Skeletal muscle satellite cell (primary cell): ENCODE results near the gene TXNRD3.
"Not testable (repeated sequence)": the region's sequence is repeated elsewhere in the genome, so short reads cannot be mapped to it uniquely, and the experiment has no call there.

Source experiments
- H3K27me3 ChIP-seq: 2 replicates; pipeline ENCODE4 v1.7.0; 2013; ENCODE audit warnings: low read length; ENCODE audit not compliant: control insufficient read depth, insufficient read depth
- H3K36me3 ChIP-seq: 2 replicates; pipeline ENCODE4 v1.7.0; 2013; ENCODE audit warnings: mild to moderate bottlenecking, control low read depth, low read length; ENCODE audit not compliant: insufficient read depth
- H3K4me1 ChIP-seq: 2 replicates; pipeline ENCODE4 v1.7.0; 2013; ENCODE audit warnings: low read length; ENCODE audit not compliant: control insufficient read depth, insufficient read depth
- H3K4me2 ChIP-seq: 2 replicates; pipeline ENCODE4 v1.7.0; 2013; ENCODE audit warnings: mild to moderate bottlenecking, low read length
- H3K4me3 ChIP-seq: 2 replicates; pipeline ENCODE4 v1.7.0; 2013; ENCODE audit warnings: low read length
- H3K9ac ChIP-seq: 2 replicates; pipeline ENCODE4 v1.7.0; 2013; ENCODE audit warnings: mild to moderate bottlenecking, low read depth, low read length, moderate library complexity
- H3K9me3 ChIP-seq: replicated peaks from 2 replicates; pipeline ENCODE4 v1.7.0; 2013; ENCODE audit warnings: mild to moderate bottlenecking, control low read depth, low read length

The TXNRD3 gene

DNA sequence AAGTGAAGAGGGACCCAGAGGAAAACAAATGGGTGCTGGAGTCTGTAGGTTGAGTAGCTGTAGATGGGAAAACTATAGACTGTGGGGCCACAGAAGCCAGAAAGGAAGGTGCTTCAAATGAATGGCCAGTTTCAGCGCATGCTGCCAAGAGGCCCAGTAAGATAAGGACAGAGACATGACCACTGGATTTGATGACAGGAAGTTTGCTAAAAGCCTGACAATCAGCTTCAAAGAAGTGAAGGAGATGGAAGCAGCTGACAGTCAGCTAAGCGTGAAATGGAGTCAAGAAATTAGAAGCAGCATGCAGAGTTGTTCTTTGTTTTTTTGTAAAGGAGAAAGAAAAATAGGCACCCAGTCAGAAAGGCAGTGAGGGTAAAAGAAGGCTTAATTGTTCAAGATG is 24.9 kb downstream of the TXNRD3 start:
- Histone ChIP-seq H3K9ac (no peak overlapping the region), H3K4me3 (no peak overlapping the region), H3K36me3 (peaks cover 11% of the 10 kb centered on the region), H3K4me2 (no peak overlapping the region), H3K27me3 (no peaks in the 10 kb centered on the region), H3K4me1 (no peaks in the 10 kb centered on the region), H3K9me3 (no peaks in the 10 kb centered on the region)

DNA sequence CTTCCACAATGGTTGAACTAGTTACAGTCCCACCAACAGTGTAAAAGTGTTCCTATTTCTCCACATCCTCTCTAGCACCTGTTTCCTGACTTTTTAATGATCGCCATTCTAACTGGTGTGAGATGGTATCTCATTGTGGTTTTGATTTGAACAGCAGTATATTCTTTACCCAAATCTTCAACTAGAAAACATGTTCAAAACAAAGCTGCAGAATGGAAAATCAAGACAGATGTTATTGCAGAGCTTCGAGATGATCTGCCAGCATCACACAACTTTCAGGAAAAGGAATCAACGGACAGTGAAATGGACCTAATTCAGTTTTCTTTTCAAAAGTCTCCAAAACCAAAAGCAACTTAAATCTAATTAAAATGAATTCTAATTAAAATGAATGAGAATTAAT is 29.2 kb downstream of the TXNRD3 start:
- H3K27me3 ChIP-seq, H3K4me2 ChIP-seq, H3K9me3 ChIP-seq, H3K9ac ChIP-seq, H3K4me3 ChIP-seq: not testable (repeated sequence)
- H3K4me1 ChIP-seq = peaks cover 22% of the 10 kb centered on the region
- H3K36me3 ChIP-seq = peaks cover 10% of the 10 kb centered on the region

DNA sequence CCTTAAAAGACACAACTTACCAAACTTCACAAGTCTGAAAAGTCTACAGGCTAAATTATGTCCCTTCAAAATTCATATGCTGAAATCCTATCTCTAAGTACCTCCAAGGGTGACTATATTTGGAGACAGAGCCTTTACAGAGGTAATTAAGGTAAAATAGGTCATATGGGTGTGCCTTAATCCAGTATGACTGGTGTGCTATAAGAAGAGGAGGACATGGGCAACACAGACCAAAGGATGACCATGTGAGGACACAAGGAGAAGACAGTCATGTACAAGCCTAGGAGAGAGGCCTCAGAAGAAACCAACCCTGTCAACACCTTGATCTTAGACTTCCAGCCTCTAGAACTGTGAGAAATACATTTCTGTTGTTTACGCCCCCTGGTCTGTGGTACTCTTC is 32.2 kb downstream of the TXNRD3 start:
- H3K27me3 ChIP-seq = no peaks in the 10 kb centered on the region
- H3K4me3 ChIP-seq = no peak overlapping the region
- peak overlapping the region; percentile 56 for H3K4me2 ChIP-seq
- no peak overlapping the region for H3K9ac ChIP-seq
- H3K9me3 ChIP-seq = no peaks in the 10 kb centered on the region
- H3K36me3 ChIP-seq = peaks cover 3% of the 10 kb centered on the region
- peaks cover 48% of the 10 kb centered on the region for H3K4me1 ChIP-seq

DNA sequence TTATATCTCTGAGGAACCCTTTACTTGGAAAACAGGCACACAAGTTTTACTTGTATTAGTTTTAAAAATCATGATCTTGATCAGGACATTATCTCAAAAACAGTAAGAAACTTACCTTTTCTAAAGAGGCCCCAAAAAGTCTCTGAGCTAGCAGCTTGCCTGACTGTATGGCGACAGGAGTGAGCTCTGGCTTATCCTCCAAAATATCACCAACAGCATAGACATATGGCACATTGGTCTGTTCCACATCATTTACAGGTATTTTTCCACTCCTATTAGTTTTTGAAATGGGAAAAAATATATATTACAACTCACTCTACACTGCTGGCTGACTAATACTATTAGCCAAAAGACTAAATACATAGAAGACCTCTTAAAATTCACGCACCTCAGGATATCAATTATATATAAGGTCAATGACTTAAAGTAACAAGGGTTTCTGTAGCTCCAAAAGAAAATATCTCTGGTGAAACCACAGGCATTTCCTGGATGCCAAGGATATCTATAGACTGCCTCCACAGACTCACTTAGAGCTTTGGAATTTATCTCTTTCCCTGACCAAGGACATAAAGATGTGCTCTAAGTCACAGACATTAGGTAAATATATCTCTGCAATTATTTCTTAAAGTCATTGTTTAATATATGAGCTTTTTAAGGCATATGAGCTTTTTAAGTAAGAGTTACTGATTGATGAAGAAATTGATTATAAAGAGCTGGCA is 33.1 kb downstream of the TXNRD3 start:
- Histone ChIP-seq H3K4me1 (peaks cover 53% of the 10 kb centered on the region), H3K9ac (peak overlapping the region; percentile 37), H3K4me2 (peak overlapping the region; percentile 56), H3K27me3 (no peaks in the 10 kb centered on the region), H3K36me3 (peaks cover 7% of the 10 kb centered on the region), H3K9me3 (peaks cover 5% of the 10 kb centered on the region), H3K4me3 (no peak overlapping the region)

DNA sequence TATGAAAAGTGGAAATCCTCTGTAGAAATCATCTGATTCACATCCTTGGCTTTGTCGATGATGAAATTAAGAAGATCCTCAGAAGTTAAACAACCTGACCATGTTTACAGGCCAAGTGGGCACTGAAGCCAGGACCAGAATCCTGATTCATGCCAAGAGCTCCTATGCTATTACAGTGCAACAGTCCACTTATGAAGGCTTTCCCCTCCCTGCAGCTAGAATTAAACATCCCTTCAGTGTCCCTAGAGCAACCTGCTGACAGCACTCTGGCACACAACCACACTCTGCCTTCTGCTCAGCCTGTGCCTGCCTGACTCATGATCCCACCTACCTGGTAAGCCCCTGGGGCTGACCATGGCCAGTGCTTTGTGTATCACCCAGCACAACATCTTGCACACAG is 33.8 kb downstream of the TXNRD3 start:
- H3K36me3 ChIP-seq = peaks cover 10% of the 10 kb centered on the region
- H3K4me1 ChIP-seq = peaks cover 53% of the 10 kb centered on the region
- H3K4me2 ChIP-seq = peak overlapping the region; percentile 56
- H3K9me3 ChIP-seq = peaks cover 5% of the 10 kb centered on the region
- H3K9ac ChIP-seq = peak overlapping the region; percentile 37
- H3K27me3 ChIP-seq = no peaks in the 10 kb centered on the region
- H3K4me3 ChIP-seq = no peak overlapping the region

DNA sequence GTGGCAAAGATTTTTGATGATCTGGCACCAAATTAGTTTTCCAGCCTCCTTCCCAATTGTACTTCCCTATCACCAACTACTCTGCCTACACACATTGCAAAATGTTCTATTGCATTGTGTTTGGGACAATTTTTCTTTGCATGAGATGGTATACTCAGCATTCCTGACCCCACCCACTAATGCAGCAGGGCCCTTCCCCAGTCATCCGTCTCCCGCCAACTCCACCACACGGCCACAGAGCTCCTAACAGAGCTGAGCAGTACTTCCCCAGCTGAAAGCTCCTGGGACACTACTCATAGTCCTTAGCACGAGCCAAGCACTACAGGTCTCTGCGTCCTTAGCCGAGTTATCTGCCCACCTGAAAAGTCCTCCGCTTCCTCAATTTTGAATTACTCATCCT is 34.2 kb downstream of the TXNRD3 start:
- Histone ChIP-seq H3K9ac (no peak overlapping the region), H3K9me3 (peaks cover 5% of the 10 kb centered on the region), H3K4me2 (peak overlapping the region; percentile 56), H3K4me3 (peak overlapping the region; percentile 25), H3K4me1 (peaks cover 53% of the 10 kb centered on the region), H3K36me3 (peaks cover 14% of the 10 kb centered on the region), H3K27me3 (no peaks in the 10 kb centered on the region)

DNA sequence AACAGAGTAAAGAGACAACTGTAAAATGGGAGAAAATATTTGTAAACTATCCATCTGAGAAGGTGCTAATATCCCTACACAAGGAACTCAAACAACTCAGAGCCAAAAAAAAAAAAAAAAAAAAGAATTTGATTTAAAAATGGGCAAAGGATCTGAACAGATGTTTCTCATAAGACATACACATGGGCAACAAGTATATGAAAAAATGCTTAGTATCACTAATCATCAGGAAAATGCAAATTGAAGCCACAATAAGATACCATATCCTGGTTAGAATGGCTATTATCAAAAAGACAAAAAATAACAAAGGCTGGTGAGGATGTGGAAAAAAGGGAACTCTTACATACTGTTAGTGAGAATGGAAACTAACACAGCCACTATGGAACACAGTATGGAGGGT is 36.2 kb downstream of the TXNRD3 start:
- H3K4me1 ChIP-seq = peaks cover 53% of the 10 kb centered on the region
- H3K4me2 ChIP-seq = no peak overlapping the region

DNA sequence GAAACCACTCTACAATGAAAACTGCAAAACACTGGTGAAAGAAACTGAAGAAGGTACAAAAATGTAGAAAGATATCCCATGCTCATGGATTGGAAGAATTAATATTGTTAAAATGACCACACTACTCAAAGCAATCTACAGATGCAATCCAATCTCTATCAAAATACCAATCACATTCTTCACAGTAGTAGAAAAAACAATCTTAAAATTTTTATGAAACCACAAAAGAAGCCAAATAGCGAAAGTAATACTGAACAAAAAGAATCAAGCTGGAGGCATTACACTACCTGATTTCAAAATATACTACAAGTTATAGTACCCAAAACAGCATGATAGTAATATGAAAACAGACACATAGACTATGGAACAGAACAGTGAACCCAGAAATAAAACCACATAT is 36.9 kb downstream of the TXNRD3 start:
- Histone ChIP-seq H3K4me1 (peaks cover 53% of the 10 kb centered on the region), H3K36me3 (peaks cover 14% of the 10 kb centered on the region), H3K4me3 (no peak overlapping the region), H3K4me2 (no peak overlapping the region), H3K9me3 (peaks cover 5% of the 10 kb centered on the region), H3K27me3 (no peaks in the 10 kb centered on the region), H3K9ac (no peak overlapping the region)

More for the DNA sequence above, 36.2 kb downstream of the TXNRD3 start:
- no peak overlapping the region for H3K4me3 ChIP-seq
- H3K9ac ChIP-seq = no peak overlapping the region
- peaks cover 5% of the 10 kb centered on the region for H3K9me3 ChIP-seq
- H3K27me3 ChIP-seq = no peaks in the 10 kb centered on the region
- peaks cover 17% of the 10 kb centered on the region for H3K36me3 ChIP-seq

DNA sequence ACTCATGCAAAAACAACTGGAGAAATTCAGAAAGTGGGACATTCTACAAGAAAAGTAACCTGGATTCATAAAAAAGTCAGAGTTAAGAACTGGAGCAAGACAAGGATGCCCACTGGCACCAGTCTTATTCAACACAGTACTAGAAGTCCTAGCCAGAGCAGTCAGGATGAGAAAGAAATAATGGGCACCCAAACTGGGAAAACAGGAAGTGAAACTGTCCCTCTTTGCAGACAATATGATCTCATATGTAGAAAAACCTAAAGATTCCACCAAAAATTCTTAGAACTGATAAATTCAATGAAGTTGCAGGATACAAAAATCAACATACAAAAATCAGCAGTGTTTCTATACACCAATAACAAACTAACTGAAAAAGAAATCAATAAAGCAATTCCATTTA is 37.4 kb downstream of the TXNRD3 start:
- H3K4me2 ChIP-seq = no peak overlapping the region
- peaks cover 49% of the 10 kb centered on the region for H3K4me1 ChIP-seq
- no peaks in the 10 kb centered on the region for H3K27me3 ChIP-seq
- no peak overlapping the region for H3K4me3 ChIP-seq
- H3K9me3 ChIP-seq = peaks cover 5% of the 10 kb centered on the region
- H3K36me3 ChIP-seq = peaks cover 14% of the 10 kb centered on the region
- no peak overlapping the region for H3K9ac ChIP-seq

DNA sequence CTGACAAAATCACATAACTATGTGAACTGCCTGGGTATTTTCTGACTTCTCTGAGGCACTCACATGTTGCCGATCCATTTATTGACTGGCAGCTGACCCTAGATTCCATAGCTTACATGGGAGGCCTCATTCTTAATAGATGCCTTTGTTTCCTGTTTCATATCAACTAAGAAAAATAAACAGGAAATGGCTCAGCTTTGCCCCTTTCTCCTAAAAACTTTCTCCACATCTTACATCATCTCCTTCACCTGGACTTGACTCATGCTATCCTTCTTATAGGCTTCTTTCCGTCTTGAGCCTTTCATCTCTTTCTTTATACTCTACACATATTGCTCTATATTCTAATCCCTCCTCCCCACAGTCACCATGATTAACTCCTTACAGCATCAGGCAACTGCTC is 38.0 kb downstream of the TXNRD3 start:
- Histone ChIP-seq H3K4me3 (no peak overlapping the region), H3K9ac (no peak overlapping the region), H3K27me3 (no peaks in the 10 kb centered on the region), H3K36me3 (peaks cover 14% of the 10 kb centered on the region), H3K4me1 (peaks cover 43% of the 10 kb centered on the region), H3K4me2 (no peak overlapping the region), H3K9me3 (peaks cover 5% of the 10 kb centered on the region)

DNA sequence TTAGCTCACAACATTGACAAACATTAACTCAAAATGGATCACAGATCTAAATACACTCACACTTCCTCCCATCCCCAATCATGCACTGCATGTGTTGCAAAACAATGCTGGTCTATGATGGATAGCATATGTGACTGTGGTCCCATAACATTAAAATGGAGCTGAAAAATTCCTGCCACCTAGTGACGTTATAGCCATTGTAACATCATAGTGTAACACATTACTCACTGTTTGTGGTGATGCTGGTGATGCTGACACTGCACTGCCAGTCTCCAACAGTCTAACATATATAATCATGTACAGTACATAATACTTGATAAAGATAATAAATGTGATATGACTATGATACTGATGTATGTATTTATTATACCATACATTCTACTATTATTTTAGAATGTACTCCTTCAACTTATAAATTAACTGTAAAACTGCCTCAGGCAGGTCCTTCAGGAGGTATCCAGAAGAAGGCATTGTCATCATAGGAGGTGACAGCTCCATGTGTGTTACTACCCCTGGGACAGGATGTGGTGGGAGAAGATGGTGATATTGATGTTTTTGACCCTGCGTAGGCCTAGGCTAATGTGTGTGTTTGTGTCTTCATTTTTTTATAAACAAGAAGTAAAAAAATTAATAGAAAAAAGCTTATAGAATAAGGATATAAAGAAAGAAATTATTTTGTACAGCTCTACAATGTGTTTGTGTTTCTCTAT is 41.3 kb downstream of the TXNRD3 start:
- Histone ChIP-seq H3K9ac (no peak overlapping the region), H3K4me3 (no peak overlapping the region), H3K27me3 (no peaks in the 10 kb centered on the region)

More for the DNA sequence above, 41.3 kb downstream of the TXNRD3 start:
- peaks cover 13% of the 10 kb centered on the region for H3K4me1 ChIP-seq
- H3K36me3 ChIP-seq = peaks cover 28% of the 10 kb centered on the region
- H3K9me3 ChIP-seq = peaks cover 5% of the 10 kb centered on the region
- H3K4me2 ChIP-seq = no peak overlapping the region
